HG03442 (cell line): Measurements from ENCODE around the gene KLHDC7B.

Source experiments
- ATAC-seq: cut with Tn5 transposase; IDR thresholded peaks from one replicate; pipeline ENCODE4 v1.9.1; 2021; ENCODE audit warnings: mild to moderate bottlenecking, moderate library complexity; ENCODE audit not compliant: unreplicated experiment

Gene KLHDC7B

GRCh38 chr22:50545522-50546325 is at the start of gene KLHDC7B:
Gene KLHDC7B (plus strand): TSS chr22:50545899. CDS start chr22:50546244, 345 bp downstream.
- no peak for ATAC-seq

- ATAC-seq: no peak
Measured at GRCh38 chr22:50497093-50497492, 48.6 kb upstream of the KLHDC7B start.

GRCh38 chr22:50498322-50498890 is 47.3 kb upstream of the KLHDC7B start:
- ATAC-seq: no peak

GRCh38 chr22:50500452-50500851 is 45.2 kb upstream of the KLHDC7B start:
- ATAC-seq: no peak

GRCh38 chr22:50502096-50502495 is 43.6 kb upstream of the KLHDC7B start:
- no peak for ATAC-seq

- ATAC-seq: no peak
Measured at GRCh38 chr22:50502628-50503474, 42.8 kb upstream of the KLHDC7B start.

GRCh38 chr22:50503475-50504145 is 42.1 kb upstream of the KLHDC7B start:
- ATAC-seq: no peak

GRCh38 chr22:50504369-50505211 is 41.1 kb upstream of the KLHDC7B start:
- no peak for ATAC-seq

- ATAC-seq: no peak
Measured at GRCh38 chr22:50505276-50505775, 40.4 kb upstream of the KLHDC7B start.

GRCh38 chr22:50505776-50506610 is 39.7 kb upstream of the KLHDC7B start:
- no peak for ATAC-seq

- ATAC-seq: peak; percentile 3
Measured at GRCh38 chr22:50506611-50507420, 38.9 kb upstream of the KLHDC7B start.

GRCh38 chr22:50507421-50507990 is 38.2 kb upstream of the KLHDC7B start, which contains the start of gene LMF2:
Gene LMF2 (minus strand): TSS chr22:50507702. CDS start chr22:50507675, 27 bp downstream.
- ATAC-seq: peak; percentile 51

- ATAC-seq: peak; percentile 59
Measured at GRCh38 chr22:50507991-50508884, 37.5 kb upstream of the KLHDC7B start, which contains the start of gene NCAPH2. Gene NCAPH2 (plus strand): TSS chr22:50508224. CDS start chr22:50508338, 114 bp downstream.

- ATAC-seq: no peak
Measured at GRCh38 chr22:50508897-50509296, 36.8 kb upstream of the KLHDC7B start.

- no peak for ATAC-seq
Measured at GRCh38 chr22:50513175-50513574, 32.5 kb upstream of the KLHDC7B start.

- no peak for ATAC-seq
Measured at GRCh38 chr22:50516068-50516467, 29.6 kb upstream of the KLHDC7B start.

- no peak for ATAC-seq
Measured at GRCh38 chr22:50516891-50517290, 28.8 kb upstream of the KLHDC7B start.
